ENCODE data around the gene SMC4. TPM values are rescaled to one million over a fixed set of nuclear protein-coding genes. Genes with fewer than 3 reads are reported as not detected.
"Not testable (repeated sequence)": the region's sequence is repeated elsewhere in the genome, so short reads cannot be mapped to it uniquely, and the experiment has no call there.

SMC4 gene
- 100 to 1,000 TPM; 251 to 279 TPM for total RNA-seq

DNA sequence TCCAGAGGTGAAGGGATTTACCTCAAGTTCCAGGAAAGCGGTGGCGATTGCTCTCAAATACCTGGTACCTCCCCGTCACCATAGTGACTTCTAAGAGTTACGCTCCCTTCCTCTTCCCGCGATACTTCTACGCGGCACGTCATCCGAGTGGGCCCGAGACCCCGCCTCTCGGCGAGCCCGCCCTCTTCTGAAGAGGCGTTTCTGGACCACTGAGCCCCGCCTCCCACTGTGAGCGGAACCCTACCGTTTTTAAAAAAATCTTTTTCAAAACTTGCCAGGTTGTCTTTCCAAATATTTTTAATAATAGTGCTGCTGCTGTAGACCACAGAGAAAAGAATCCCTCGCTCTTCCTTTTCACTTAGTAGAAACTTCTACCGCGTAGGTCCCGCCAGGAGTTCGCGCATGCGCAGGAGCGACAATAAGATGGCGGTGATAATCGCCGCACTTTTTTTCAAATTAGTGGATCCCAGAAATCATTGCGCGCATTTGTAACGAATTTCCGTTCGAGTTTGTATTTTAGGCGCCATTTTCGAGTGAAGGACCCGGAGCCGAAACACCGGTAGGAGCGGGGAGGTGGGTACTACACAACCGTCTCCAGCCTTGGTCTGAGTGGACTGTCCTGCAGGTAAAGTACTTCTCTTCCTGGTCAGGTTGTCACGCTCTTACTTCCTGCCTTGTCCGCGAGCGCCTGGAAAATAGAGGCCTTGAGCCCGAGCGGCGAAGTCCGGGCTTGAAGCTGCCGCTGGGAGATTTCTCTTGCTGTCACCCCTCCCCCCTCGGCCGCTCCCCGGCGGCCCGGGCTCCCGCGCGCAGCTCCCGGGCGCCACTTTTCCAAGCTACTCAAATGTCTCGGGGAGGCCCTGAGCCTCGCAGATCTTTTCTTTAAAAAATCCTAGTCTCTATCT is at the start of gene SMC4, which contains the start of gene IFT80:
SMC4 (plus strand) TSS at position 526 of the 905 bp plus-strand sequence. CDS start 1,177 bp downstream, outside the sequence.
IFT80 (minus strand) TSS at position 101 of the 905 bp plus-strand sequence. CDS start 14,625 bp downstream, outside the sequence.
- Mint-ChIP-seq H3K4me1 (peaks cover 48% of the 10 kb centered on the region), H3K9me3 (ENCODE audit: low read depth) (no peaks in the 10 kb centered on the region), H3K4me3 (peak within 1 kb of the TSS; percentile 94), H3K27me3 (peaks cover 3% of the 10 kb centered on the region), H3K27ac (peak within 1 kb of the TSS; percentile 99), H3K36me3 (peaks cover 42% of the 10 kb centered on the region)
- DNase-seq (peak; percentile 98), ATAC-seq (peak; percentile 91)
- CTCF ChIA-PET = interaction anchor here (0.8 to 1.8 kb wide), 7 partner anchors 11 to 165 kb away, joined by 3 to 6 read pairs (median 3); partner anchors contain the start of gene TRIM59

DNA sequence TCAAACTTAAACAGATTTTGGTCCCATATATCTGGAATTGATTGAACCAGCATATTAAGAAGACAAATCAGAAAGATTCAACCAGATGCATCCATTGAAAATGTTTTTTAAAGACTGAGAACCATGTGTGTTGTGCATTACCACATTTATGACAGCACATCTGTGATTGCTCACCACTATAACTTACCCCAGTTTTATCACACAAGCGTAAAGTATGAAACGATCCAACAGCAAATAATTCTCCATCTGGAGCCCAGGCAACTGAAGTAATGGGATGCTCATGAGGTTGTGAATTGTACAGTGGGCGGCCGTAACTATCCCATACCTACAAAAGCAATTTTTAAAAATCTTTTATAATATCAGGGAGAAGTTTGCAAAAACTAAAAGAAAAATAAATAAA is 43.6 kb upstream of the SMC4 start:
- DNase-seq (no peak), ATAC-seq (no peak)
- peaks cover 18% of the 10 kb centered on the region for H3K36me3 Mint-ChIP-seq
- no peak overlapping the region for H3K4me3 Mint-ChIP-seq
- H3K4me1 Mint-ChIP-seq = no peaks in the 10 kb centered on the region
- H3K27ac Mint-ChIP-seq = no peak overlapping the region
- no peaks in the 10 kb centered on the region for H3K27me3 Mint-ChIP-seq
- CTCF ChIA-PET = no interaction called here
- H3K9me3 Mint-ChIP-seq (ENCODE audit: low read depth) = no peaks in the 10 kb centered on the region

DNA sequence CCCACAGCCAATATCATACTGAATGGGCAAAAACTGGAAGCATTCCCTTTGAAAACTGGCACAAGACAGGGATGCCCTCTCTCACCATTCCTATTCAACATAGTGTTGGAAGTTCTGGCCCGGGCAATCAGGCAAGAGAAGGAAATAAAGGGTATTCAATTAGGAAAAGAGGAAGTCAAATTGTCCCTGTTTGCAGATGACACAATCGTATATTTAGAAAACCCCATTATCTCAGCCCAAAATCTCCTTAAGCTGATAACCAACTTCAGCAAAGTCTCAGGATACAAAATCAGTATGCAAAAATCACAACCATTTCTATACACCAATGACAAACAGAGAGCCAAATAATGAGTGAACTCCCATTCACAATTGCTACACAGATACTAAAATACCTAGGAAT is 36.6 kb upstream of the SMC4 start:
- not testable (repeated sequence) for ATAC-seq
- H3K36me3 Mint-ChIP-seq = peaks cover 34% of the 10 kb centered on the region

DNA sequence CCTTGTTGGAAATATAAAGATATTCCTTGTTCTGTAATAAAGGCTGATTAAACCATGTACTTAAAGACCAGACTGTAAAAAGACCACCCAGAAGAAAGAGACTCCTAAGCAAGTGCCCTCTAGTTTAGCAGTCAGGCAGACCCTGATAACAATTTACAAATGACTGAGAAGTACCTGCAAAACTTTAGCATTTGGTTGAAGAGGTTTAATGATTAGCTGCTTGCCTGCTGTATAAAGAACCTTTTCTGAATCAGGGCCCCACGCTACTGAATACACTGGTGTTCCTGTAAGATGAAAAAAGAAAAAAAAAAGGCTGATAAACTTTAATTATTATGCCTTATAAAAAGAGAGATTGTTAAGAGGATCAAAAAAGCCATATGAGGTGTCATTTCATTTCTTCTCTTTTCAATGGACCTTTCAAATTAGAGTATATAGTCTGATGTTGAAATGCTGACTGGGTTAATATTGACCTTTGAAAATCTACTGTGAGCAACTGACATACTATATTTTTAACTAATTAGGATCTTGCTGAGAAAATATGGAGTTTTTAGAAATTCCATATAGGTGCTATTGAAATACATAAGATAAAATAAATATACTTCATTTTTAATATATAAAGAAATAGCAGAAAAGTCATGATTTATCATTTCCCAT is 33.5 kb upstream of the SMC4 start:
- H3K4me1 Mint-ChIP-seq = peaks cover 5% of the 10 kb centered on the region
- H3K36me3 Mint-ChIP-seq = peaks cover 28% of the 10 kb centered on the region
- H3K4me3 Mint-ChIP-seq = no peak overlapping the region
- H3K27me3 Mint-ChIP-seq = no peaks in the 10 kb centered on the region
- H3K9me3 Mint-ChIP-seq (ENCODE audit: low read depth) = no peaks in the 10 kb centered on the region
- no peak overlapping the region for H3K27ac Mint-ChIP-seq
- CTCF ChIA-PET = no interaction called here
- ATAC-seq (no peak), DNase-seq (no peak)

More for the DNA sequence above, 36.6 kb upstream of the SMC4 start:
- H3K4me3 Mint-ChIP-seq; H3K4me1 Mint-ChIP-seq; H3K9me3 Mint-ChIP-seq (ENCODE audit: low read depth); H3K27ac Mint-ChIP-seq; DNase-seq; H3K27me3 Mint-ChIP-seq; CTCF ChIA-PET: not testable (repeated sequence)

DNA sequence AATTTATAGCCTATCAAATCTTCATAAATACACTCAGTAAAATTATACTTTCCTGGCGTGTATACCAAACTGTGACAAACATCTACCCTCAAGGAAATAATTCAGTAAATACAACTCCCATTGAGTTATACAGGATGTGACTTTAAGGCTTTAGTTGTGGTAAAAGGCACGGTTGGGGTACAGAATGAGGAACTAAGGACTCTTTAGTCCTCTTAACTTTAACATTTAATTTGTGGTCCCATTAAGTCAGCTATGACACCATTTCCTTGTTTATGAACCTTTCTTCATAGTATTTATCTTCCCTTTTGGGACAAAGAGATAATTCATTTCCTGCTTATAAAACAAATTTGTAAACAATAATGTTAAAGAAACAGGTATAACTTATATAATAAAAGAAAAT is 30.6 kb upstream of the SMC4 start:
- no peaks in the 10 kb centered on the region for H3K27me3 Mint-ChIP-seq
- no peaks in the 10 kb centered on the region for H3K9me3 Mint-ChIP-seq (ENCODE audit: low read depth)
- no peak overlapping the region for H3K4me3 Mint-ChIP-seq
- H3K36me3 Mint-ChIP-seq = peaks cover 22% of the 10 kb centered on the region
- H3K4me1 Mint-ChIP-seq = peaks cover 3% of the 10 kb centered on the region
- CTCF ChIA-PET = no interaction called here
- DNase-seq = no peak
- no peak overlapping the region for H3K27ac Mint-ChIP-seq
- ATAC-seq = no peak

DNA sequence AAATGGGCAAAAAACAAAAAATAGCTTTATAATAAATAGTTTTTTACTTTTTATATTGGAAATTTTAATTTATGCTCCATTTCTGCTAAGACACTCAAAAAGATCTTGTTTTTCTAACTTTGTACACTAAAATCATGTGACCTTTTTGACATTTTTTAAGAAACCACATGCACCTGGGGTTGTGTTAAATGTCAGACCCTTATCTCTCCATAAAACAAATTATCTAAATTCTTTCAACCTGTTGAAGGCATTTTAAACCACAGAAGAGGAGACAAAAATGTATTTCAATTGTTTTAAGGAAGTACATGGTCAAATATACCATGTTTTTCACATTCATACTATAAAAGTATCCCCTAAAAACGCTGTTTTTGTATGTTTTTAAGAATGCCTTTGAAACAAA is 29.7 kb upstream of the SMC4 start:
- ATAC-seq (no peak), DNase-seq (no peak)
- Mint-ChIP-seq H3K36me3 (peaks cover 27% of the 10 kb centered on the region), H3K4me1 (peaks cover 3% of the 10 kb centered on the region), H3K9me3 (ENCODE audit: low read depth) (no peaks in the 10 kb centered on the region), H3K4me3 (no peak overlapping the region), H3K27ac (no peak overlapping the region), H3K27me3 (no peaks in the 10 kb centered on the region)
- CTCF ChIA-PET = no interaction called here

DNA sequence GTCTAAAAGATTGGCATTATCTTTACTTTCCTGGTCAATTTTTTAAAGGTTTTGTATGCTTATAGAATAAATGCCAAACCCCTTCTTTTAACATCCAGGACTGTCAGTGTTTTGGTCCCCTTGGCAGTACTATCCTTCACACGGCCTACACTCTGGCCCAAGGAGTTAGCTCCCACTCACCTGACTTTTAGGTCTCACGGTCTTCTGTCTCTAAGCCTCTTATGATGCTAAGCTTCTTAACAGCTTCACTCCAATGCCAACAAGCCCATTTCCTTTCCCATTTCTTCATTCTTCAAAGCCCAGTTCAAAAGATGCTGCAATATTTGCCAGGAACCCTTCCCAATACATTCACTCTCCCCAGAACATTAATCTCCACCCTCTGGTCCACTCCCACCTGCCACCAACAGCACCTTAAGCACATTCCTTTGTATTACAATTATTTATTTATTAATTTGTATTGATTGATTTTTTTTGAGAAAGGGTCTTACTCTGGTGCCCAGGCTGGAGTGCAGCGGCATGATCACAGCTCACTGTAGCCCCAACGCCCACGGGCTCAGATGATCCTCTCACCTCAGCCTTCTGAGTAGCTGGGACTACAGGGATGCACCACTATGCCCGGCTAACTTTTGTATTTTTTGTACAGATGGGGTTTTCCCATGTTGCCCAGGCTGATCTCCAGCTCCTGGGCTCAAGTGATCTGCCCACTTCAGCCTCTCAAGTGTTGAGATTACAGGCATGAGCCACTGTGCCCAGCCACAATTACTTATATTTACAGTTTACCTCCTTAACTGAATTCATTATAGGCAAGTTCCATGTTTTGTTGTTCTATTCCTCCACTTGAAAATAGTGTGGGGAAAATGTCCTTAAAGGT is 28.2 kb upstream of the SMC4 start:
- Mint-ChIP-seq H3K4me3 (no peak overlapping the region), H3K4me1 (peaks cover 3% of the 10 kb centered on the region), H3K9me3 (ENCODE audit: low read depth) (no peaks in the 10 kb centered on the region), H3K36me3 (peaks cover 31% of the 10 kb centered on the region), H3K27me3 (no peaks in the 10 kb centered on the region), H3K27ac (no peak overlapping the region)
- CTCF ChIA-PET = no interaction called here
- no peak for ATAC-seq
- DNase-seq = no peak

DNA sequence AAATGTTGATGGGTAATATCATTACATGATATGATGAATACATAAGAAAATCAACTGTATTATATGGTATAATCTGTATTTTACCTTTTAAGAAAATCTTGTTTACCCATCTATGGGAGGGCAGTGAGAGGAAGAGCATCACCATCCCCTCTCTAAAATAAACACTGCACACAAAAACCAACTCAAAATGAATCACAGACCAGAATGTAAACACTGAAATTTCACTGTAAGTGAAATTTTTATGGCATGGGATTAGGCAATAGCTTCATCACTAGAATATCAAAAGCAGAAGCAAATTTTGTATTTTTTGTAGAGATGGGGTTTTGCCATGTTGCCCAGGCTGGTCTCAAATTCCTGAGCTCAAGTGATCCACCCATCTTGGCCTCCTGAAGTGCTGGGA is 26.7 kb upstream of the SMC4 start:
- DNase-seq (no peak), ATAC-seq (no peak)
- peaks cover 31% of the 10 kb centered on the region for H3K36me3 Mint-ChIP-seq
- no peak overlapping the region for H3K27ac Mint-ChIP-seq
- peaks cover 3% of the 10 kb centered on the region for H3K4me1 Mint-ChIP-seq
- CTCF ChIA-PET = no interaction called here
- H3K27me3 Mint-ChIP-seq = no peaks in the 10 kb centered on the region
- no peaks in the 10 kb centered on the region for H3K9me3 Mint-ChIP-seq (ENCODE audit: low read depth)
- no peak overlapping the region for H3K4me3 Mint-ChIP-seq

DNA sequence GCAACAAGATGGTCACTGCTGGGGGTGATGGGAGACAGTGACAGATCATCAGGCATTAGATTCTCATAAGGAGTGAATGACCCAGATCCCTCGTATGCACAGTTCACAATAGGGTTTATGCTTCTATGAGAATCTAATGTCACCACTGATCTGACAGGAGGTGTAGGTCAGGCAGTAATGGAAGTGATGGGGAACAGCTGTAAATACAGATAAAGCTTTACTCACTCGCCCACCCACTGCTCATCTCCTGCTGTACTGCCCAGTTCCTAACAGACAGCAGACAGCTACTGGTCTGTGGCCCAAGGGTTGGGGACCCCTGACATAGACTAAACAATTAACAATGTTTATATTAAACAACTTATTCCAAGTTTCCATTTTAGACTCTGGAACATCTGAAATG is 25.8 kb upstream of the SMC4 start:
- Mint-ChIP-seq H3K27ac (no peak overlapping the region), H3K36me3 (peaks cover 31% of the 10 kb centered on the region)
- CTCF ChIA-PET = no interaction called here

DNA sequence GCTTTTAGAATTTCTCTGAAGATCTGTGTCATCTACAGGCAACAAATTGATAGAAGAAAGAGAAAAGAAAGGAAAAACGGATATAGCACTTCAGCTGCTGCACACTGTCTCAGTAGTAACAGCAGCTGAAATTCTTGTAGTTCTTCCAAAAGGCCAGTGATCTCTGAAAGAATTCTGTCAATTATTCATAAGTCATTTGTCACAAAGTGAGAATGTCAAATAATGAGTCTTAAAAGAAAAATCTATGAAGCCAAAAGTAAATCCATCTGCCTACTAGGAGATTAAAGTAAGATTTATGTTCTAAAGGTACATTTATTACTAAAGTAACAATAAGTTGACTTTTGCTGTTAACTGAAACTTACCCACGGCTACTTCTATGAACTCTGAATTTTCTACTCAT is 25.0 kb upstream of the SMC4 start:
- Mint-ChIP-seq H3K9me3 (ENCODE audit: low read depth) (no peaks in the 10 kb centered on the region), H3K4me1 (peaks cover 1% of the 10 kb centered on the region), H3K36me3 (peaks cover 31% of the 10 kb centered on the region), H3K27me3 (no peaks in the 10 kb centered on the region), H3K27ac (no peak overlapping the region), H3K4me3 (no peak overlapping the region)
- CTCF ChIA-PET = no interaction called here
- ATAC-seq (no peak), DNase-seq (no peak)

More for the DNA sequence above, 25.8 kb upstream of the SMC4 start:
- peaks cover 3% of the 10 kb centered on the region for H3K4me1 Mint-ChIP-seq
- no peak overlapping the region for H3K4me3 Mint-ChIP-seq
- no peaks in the 10 kb centered on the region for H3K27me3 Mint-ChIP-seq
- DNase-seq (no peak), ATAC-seq (no peak)
- H3K9me3 Mint-ChIP-seq (ENCODE audit: low read depth) = no peaks in the 10 kb centered on the region

DNA sequence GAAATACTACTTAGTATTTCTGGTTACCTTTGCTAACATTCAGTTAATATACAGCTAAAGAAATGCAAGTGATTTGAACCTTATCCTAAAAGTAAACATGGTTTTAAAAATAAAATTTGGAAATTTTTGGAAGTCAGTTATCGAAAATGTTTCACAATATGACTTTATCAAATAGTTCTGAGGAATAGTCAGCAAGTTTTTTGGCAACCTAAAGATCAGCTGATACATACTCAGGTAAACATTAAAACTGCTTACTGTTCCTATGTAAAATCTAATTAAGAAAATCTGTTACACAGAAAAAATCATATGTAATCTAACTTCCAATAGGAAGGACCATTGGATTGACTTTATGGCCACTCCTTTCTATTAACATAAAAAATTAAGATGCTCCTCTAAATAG is 24.5 kb upstream of the SMC4 start:
- H3K36me3 Mint-ChIP-seq = peaks cover 31% of the 10 kb centered on the region
- DNase-seq (no peak), ATAC-seq (no peak)
- H3K27me3 Mint-ChIP-seq = no peaks in the 10 kb centered on the region
- H3K4me1 Mint-ChIP-seq = no peaks in the 10 kb centered on the region
- no peaks in the 10 kb centered on the region for H3K9me3 Mint-ChIP-seq (ENCODE audit: low read depth)
- H3K4me3 Mint-ChIP-seq = no peak overlapping the region
- CTCF ChIA-PET = no interaction called here
- H3K27ac Mint-ChIP-seq = no peak overlapping the region

DNA sequence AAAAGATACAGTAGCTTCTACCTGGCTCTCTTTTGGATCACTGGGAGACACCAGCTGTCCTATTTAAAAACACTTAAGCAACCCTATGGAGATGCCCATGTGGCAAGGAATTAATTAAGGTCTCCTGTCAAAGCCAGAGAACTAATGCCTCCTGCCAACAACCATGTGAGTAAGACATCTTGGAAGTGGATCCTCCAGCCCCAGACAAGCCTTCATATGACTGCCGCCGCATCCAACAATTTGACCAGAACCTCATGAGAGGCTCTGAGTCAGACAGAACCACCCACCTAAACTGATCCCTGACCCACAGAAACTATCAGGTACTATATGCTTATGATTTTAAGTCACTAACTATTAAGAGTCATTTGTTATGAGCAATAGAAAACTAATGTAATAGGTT is 22.8 kb upstream of the SMC4 start:
- H3K9me3 Mint-ChIP-seq (ENCODE audit: low read depth) = no peaks in the 10 kb centered on the region
- no peak overlapping the region for H3K4me3 Mint-ChIP-seq
- H3K27me3 Mint-ChIP-seq = no peaks in the 10 kb centered on the region
- no peak overlapping the region for H3K27ac Mint-ChIP-seq
- no peak for ATAC-seq
- peaks cover 29% of the 10 kb centered on the region for H3K36me3 Mint-ChIP-seq
- no peak for DNase-seq
- CTCF ChIA-PET = no interaction called here
- H3K4me1 Mint-ChIP-seq = no peaks in the 10 kb centered on the region

DNA sequence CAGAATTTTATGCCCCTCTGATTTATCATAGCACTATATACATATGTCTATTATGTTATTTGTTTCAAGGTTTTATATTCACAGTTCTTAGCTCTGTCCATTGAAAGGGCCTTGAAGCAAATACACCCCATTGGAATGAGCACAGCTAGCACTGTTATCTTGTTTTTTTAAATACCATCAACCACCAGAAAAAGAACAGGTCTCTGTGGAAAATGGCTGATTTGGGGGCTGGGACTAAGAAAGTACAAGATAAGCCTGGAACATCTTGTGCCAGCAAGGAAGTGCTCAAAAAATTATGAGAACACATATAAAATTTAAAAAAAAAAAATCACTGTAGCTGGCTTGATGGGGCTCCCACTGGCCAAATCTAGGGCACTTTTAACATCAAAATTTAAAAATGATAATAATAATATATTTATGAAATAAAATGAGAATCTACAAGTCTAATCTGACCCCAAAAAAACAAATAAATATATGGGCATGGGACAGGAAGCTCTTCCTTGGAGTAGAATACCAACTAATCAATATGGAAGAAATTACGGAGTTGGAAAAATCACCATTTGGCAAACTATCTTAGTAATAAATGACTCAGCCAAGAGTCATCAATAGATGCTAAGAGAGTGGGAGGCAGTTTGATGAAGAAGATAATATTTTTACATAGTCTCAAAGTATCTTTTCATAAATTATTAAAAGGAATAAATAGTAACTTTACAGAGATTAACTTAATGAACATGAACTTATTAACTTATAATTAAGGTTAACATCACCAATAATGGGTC is 20.9 kb upstream of the SMC4 start:
- no peaks in the 10 kb centered on the region for H3K4me1 Mint-ChIP-seq
- DNase-seq (no peak), ATAC-seq (no peak)
- CTCF ChIA-PET = no interaction called here
- H3K36me3 Mint-ChIP-seq = peaks cover 24% of the 10 kb centered on the region
- no peak overlapping the region for H3K27ac Mint-ChIP-seq
- no peaks in the 10 kb centered on the region for H3K9me3 Mint-ChIP-seq (ENCODE audit: low read depth)
- H3K27me3 Mint-ChIP-seq = no peaks in the 10 kb centered on the region
- H3K4me3 Mint-ChIP-seq = no peak overlapping the region

Data from activated CD8-positive, alpha-beta memory T cell treated with anti-CD3 and anti-CD28 coated beads, Interleukin-2, amount 10 ng/mL, durations not matched to agents 7 days and 5 days (primary cell).